ENCODE results near the gene EXOC3.

The EXOC3 gene

GRCh38 chr5:428754-429452 is 14.1 kb upstream of the EXOC3 start:
- H3K4me3 ChIP-seq (ENCODE audit: low read depth, low read length): no peak overlapping the region
- DNase-seq (ENCODE audit: low read depth): no peak
- no peak for TF ChIP-seq CTCF (IDR thresholded peaks at IDR 0.05; ENCODE audit: control insufficient read depth, extremely low read depth, insufficient read depth)

- H3K4me3 ChIP-seq (ENCODE audit: low read depth, low read length): no peak overlapping the region
- DNase-seq (ENCODE audit: low read depth): no peak
- TF ChIP-seq CTCF (IDR thresholded peaks at IDR 0.05; ENCODE audit: control insufficient read depth, extremely low read depth, insufficient read depth): no peak
These were observed 13.4 kb upstream of the EXOC3 start for GRCh38 chr5:429453-430188.

- no peak for DNase-seq (ENCODE audit: low read depth)
- H3K4me3 ChIP-seq (ENCODE audit: low read depth, low read length): no peak overlapping the region
- TF ChIP-seq CTCF (IDR thresholded peaks at IDR 0.05; ENCODE audit: control insufficient read depth, extremely low read depth, insufficient read depth): no peak
These were observed 12.6 kb upstream of the EXOC3 start for GRCh38 chr5:430214-430925.

GRCh38 chr5:431001-431710 is 11.8 kb upstream of the EXOC3 start:
- TF ChIP-seq CTCF (IDR thresholded peaks at IDR 0.05; ENCODE audit: control insufficient read depth, extremely low read depth, insufficient read depth): peak; percentile 65
- no peak for DNase-seq (ENCODE audit: low read depth)

GRCh38 chr5:431711-432050 is 11.3 kb upstream of the EXOC3 start:
- DNase-seq (ENCODE audit: low read depth): no peak
- TF ChIP-seq CTCF (IDR thresholded peaks at IDR 0.05; ENCODE audit: control insufficient read depth, extremely low read depth, insufficient read depth): no peak
- H3K4me3 ChIP-seq (ENCODE audit: low read depth, low read length): no peak overlapping the region

More at GRCh38 chr5:431001-431710, 11.8 kb upstream of the EXOC3 start:
- H3K4me3 ChIP-seq (ENCODE audit: low read depth, low read length): no peak overlapping the region

- no peak for DNase-seq (ENCODE audit: low read depth)
- no peak overlapping the region for H3K4me3 ChIP-seq (ENCODE audit: low read depth, low read length)
- no peak for TF ChIP-seq CTCF (IDR thresholded peaks at IDR 0.05; ENCODE audit: control insufficient read depth, extremely low read depth, insufficient read depth)
These were observed 10.6 kb upstream of the EXOC3 start for GRCh38 chr5:432201-432927.
